Transverse colon (tissue), 4 donors: ENCODE data around the gene VTI1A.

Experiments used
- CTCF ChIP-seq, 5 experiments: fragments of 200-600 bp in 3 of 5; fragments of 450-650 bp in 2 of 5; sonication (generic) in 3 of 5; IDR thresholded peaks; 1 replicate in 2 of 5; 2 replicates in 3 of 5; pipeline ENCODE4 v1.5.1; 2016 to 2017; ENCODE audit warnings: antibody characterized with exemption in 5 of 5, inconsistent platforms in 3 of 5, mild to moderate bottlenecking in 2 of 5, moderate library complexity in 1 of 5
- POLR2A ChIP-seq: fragments of 450-650 bp; IDR thresholded peaks from one replicate; pipeline ENCODE4 v1.6.1; 2016; ENCODE audit warnings: antibody characterized with exemption, mild to moderate bottlenecking, moderate library complexity
- POLR2AphosphoS5 ChIP-seq, 3 donors: sonication (generic); formaldehyde crosslinking; IDR thresholded peaks; one replicate each; pipeline ENCODE4 v1.6.1; 2016; ENCODE audit warnings: antibody characterized with exemption in 3 of 3

DNA sequence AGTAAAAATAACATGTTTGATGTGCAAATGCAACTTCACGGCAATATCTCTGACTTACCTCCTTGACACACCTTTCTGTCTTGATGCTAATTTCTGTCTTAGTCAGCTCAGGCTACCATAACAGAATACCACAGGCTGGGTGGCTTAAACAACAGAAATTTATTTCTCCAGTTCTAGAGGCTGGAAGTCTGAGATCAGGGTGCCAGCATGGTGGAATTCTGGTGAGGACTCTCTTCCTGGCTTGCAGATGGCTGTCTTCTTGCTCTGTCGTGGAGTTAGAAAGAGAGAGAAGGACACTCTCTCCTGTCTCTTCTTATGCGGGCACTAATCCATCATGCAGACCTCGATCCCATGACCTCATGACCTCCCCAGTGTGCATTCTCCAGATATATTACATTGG, 134.9 kb downstream of the VTI1A start:
- TF ChIP-seq CTCF (IDR thresholded peaks at IDR 0.05): no peak
- TF ChIP-seq POLR2A: no peak
- TF ChIP-seq POLR2AphosphoS5 (IDR thresholded peaks at IDR 0.05): no peak
